Daoy (cell line): ENCODE measurements around the gene DNAH6. TPM values are rescaled to one million over a fixed set of nuclear protein-coding genes. Genes with fewer than 3 reads are reported as not detected.
A peak's percentile ranks its signal among the peaks of the same experiment; 100 is the strongest.

ENCODE experiments used
- DNase-seq: peaks from one replicate; pipeline ENCODE4 v3.0.0-alpha.2; 2015; ENCODE audit warnings: low read depth
- total RNA-seq: library from RNA; depleted of rRNA; stranded (reverse); fragments of >200 nt; shearing (Covaris generic); gene quantifications from 2 replicates; pipeline ENCODE4 v1.2.3, GENCODE V29; 2014

Gene DNAH6
- total RNA-seq, 1 experiment from 2014 or later: 2.9 TPM

DNA sequence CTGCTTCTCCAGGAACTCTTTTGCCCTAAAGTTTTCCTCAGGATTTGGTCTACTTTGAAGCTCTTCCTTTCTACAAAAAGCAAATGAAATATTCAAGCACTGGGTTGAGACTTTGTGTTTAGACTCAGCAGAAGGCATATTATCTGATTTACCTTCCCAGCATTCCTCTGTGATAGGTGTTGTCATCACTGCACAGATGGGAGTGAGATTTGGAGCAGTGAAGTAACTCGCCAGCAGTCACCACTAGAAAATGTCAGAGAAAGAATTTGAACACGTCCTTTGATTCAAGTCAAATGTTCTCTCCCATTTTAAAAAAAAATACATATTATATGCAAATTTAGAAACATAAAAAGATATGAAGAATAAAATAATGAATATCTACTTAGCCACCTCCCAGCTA is 112.2 kb downstream of the DNAH6 start:
- no peak for DNase-seq

DNA sequence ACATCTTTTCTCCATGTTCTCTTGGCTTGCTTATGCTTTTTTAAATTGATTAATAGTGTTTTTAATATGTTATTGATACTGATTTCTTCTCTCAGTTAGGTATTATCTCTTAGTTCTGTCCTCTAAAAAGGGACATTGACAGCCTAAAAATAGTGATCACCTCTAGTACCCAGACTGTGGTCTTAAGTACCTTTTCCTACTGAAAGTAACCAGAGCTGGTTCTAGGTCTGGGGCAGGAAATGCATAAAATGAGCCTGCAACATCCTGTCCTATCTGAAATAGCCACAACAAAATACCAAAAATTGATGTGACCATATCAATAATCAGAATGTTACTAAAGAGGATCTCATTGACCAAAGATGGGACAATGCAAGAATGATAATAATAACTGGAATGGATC is 113.3 kb downstream of the DNAH6 start:
- DNase-seq: no peak

- peak; percentile 33 for DNase-seq
These were observed 114.7 kb downstream of the DNAH6 start for GRCh38 chr2:84631047-84631446.

- no peak for DNase-seq
These were observed 115.7 kb downstream of the DNAH6 start for GRCh38 chr2:84631985-84632384.

GRCh38 chr2:84636080-84636971 is 120.0 kb downstream of the DNAH6 start:
- no peak for DNase-seq

DNA sequence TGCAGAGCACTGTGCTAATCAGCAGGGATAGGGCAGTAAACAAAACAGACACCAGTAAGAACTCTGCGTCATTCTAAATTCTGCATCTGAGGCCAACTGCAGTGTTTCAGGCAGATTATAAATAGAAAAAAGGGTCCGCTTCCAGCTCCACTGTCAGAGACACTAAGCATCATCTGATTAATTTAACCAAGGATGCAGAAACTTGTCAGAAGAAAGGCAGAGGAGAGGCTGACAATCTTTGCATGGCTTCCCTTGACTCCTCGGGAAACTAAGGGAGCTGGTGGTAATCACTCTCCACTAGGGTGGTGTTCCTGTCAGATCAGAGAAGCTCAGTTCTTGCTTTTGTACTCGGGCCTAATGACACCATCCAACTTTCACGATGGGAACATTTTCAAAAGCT is 123.5 kb downstream of the DNAH6 start:
- DNase-seq: no peak

DNA sequence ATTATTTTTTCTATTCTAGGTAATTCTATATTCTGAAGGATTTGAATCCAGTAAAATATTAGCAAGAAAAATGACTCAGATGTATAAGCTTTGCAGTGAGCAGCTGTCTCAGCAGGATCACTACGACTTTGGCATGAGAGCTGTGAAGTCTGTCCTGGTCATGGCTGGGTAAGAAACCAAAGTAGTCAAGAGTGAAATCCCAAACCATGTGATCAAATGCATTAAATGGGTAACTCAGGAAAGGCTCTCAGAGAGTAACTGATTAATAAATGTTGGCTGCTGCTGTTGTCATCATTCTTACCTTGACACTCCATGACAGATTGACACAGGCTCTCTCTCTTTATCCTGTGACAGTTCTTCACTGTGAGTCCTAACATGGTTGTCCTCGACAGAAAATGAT is 124.1 kb downstream of the DNAH6 start:
- no peak for DNase-seq

DNA sequence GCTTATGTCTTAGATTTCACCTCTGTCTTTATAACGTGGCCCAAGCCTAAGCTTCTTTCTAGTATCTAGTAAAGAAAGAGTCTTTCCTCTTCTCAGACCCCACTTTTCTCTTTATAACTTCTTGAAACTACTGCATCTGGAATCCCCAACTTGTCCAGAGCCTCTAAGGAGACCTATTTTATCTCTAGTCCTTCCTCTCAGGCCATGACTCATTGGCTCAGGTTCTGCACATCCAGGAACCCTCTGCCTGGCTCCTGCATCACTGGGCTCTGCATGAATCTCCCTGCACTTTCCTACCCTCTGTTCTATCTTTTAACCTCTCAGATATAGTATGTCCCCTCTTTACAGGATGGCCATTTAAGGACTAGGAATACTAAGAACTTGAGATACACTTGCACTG is 124.7 kb downstream of the DNAH6 start:
- no peak for DNase-seq

DNA sequence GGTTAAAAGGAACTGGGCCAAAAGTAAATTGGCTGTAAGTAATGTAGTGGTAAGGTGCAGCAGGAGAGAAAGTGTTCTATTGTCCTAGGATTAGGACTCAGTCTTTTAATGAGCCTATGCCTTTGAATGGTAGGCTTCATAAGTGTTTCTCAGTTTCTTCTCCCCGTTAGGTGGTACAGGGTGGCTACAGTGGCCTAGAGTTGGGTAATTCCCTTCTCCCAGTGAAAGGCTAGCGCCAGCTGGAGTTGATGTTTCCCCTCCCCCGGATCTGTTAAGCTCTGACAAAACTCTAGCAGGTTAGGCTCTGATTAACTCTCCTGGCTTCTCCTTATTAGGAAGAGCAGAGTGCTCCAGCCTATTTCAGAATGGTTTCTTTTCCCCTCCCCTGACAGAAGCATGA is 127.7 kb downstream of the DNAH6 start:
- no peak for DNase-seq

DNA sequence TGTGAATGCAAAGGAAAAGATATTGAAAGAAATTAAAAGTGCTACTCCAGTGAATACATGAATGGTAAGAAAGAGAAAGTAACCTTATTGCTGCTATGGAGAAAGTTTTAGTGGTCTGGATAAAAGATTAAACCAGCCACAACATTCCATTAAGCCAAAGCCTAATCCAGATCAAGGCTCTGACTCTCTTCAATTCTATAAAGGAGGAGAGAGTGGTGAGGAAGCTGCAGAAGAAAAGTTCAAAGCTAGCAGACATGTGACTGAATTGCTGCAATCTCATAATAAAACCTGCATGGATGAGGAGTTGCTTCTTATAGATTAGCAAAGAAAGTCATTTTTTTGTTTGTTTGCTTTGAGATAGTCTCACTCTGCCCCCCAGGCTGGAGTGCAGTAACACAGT is 130.2 kb downstream of the DNAH6 start:
- no peak for DNase-seq

GRCh38 chr2:84647267-84647666 is 131.0 kb downstream of the DNAH6 start:
- no peak for DNase-seq

DNA sequence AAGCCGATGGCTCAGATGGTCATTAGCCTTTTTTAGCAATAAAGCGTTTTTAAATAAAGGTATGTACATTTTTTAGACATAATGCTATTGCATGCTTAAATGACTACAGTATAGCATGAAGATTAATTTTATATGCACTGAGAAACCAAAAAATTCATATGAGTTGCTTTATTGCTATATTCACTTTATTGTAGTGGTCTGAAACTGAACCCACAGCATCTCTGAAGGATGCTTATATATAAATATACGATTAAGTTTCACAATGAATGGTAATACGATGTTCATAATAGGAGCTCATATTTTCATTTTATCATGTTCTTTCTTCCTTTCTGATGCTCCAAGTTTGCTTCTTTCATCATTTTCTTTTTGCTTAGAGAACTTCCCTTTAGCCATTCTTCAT is 132.8 kb downstream of the DNAH6 start:
- no peak for DNase-seq

GRCh38 chr2:84649487-84650142 is 133.3 kb downstream of the DNAH6 start:
- no peak for DNase-seq

GRCh38 chr2:84652431-84652830 is 136.1 kb downstream of the DNAH6 start:
- no peak for DNase-seq

DNA sequence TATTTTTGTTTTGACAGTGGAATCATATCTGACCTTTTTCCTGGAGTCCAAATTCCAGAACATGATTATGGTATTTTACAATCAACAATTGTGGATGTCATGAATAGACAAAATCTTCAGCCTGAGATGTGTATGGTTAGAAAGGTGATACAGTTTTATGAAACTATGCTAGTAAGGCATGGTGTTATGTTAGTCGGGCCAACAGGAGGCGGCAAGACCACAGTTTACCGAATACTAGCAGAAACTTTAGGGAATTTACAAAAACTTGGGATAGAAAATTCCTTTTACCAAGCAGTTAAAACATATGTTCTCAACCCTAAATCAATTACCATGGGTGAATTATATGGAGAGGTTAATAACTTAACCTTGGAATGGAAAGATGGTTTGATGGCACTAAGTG is 137.0 kb downstream of the DNAH6 start:
- no peak for DNase-seq

GRCh38 chr2:84654414-84654813 is 138.1 kb downstream of the DNAH6 start:
- no peak for DNase-seq

DNA sequence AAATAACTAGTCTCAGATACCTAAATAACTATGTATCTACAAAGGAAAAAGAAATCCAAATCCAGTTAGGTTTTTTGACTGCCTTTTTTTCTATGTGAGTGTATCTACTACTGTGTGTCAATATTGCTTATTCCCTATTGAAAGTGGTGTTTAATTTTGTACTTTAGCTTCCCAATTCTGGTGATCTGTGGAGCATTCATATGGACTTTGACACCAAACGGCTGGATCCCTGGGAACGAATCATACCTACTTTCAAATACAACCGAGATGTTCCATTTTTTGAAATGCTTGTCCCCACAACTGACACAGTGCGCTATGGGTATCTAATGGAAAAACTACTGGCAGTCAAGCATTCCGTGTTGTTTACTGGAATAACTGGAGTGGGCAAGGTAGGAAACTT is 152.8 kb downstream of the DNAH6 start:
- no peak for DNase-seq

- no peak for DNase-seq
These were observed 157.8 kb downstream of the DNAH6 start for GRCh38 chr2:84674099-84674498.

DNA sequence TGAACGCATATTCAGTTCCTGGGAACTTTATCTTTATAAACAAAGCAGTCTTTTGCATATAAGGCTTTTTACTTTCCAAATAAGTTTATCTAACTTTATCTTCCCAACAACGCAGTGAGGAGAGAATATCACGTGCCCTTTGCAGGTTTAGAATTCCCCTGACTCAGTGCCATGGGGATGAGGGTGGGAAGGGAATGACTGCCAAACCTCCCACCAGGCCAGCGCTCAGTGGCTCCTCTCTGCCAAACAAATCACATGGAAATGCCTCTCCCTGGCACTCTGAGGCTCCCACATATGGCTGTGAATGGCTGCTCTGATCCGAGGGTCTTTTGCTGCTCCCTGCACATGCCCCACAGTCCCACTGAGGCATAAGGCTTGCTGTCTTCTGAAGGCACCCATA is 158.3 kb downstream of the DNAH6 start:
- DNase-seq: no peak

GRCh38 chr2:84676295-84676694 is 160.0 kb downstream of the DNAH6 start:
- peak; percentile 16 for DNase-seq

- DNase-seq: no peak
These were observed 161.9 kb downstream of the DNAH6 start for GRCh38 chr2:84678214-84678613.

GRCh38 chr2:84686783-84687476 is 170.6 kb downstream of the DNAH6 start:
- no peak for DNase-seq
